Coronary artery (tissue), 2 donors: ENCODE measurements around the gene ATP6V1G3.

Experiments
- DNase-seq: peaks from one replicate; pipeline ENCODE4 v3.0.0-alpha.2; 2017; ENCODE audit warnings: low spot score
- H3K27ac ChIP-seq, 2 donors: fragments of 200-600 bp; sonication (generic); one replicate each; pipeline ENCODE4 v1.5.1; 2016 to 2019
- H3K4me3 ChIP-seq: fragments of 200-600 bp; sonication (generic); 2 replicates; pipeline ENCODE4 v1.5.1; 2016; ENCODE audit warnings: mild to moderate bottlenecking, moderate library complexity
- CTCF ChIP-seq: fragments of 200-600 bp; sonication (generic); IDR thresholded peaks from one replicate; pipeline ENCODE4 v1.5.1; 2019; ENCODE audit warnings: antibody characterized with exemption

ATP6V1G3 gene

GRCh38 chr1:198574325-198574724 lies 33.8 kb upstream of the ATP6V1G3 start:
- TF ChIP-seq CTCF, result no peak

GRCh38 chr1:198564716-198565115 lies 24.2 kb upstream of the ATP6V1G3 start:
- TF ChIP-seq CTCF, result no peak
- DNase-seq, result no peak
- Histone ChIP-seq H3K4me3 (no peak overlapping the region), H3K27ac (no peak overlapping the region)

More at GRCh38 chr1:198574325-198574724, 33.8 kb upstream of the ATP6V1G3 start:
- Histone ChIP-seq H3K4me3 (no peak overlapping the region), H3K27ac (no peak overlapping the region)
- no peak for DNase-seq

- H3K4me3 ChIP-seq, result no peak overlapping the region
- DNase-seq, result no peak
- H3K27ac ChIP-seq, result no peak overlapping the region
- no peak for TF ChIP-seq CTCF
Observed at GRCh38 chr1:198564157-198564556, 23.7 kb upstream of the ATP6V1G3 start.

- Histone ChIP-seq H3K27ac (no peak overlapping the region), H3K4me3 (no peak overlapping the region)
- no peak for DNase-seq
- TF ChIP-seq CTCF, result no peak
Observed at GRCh38 chr1:198563583-198563982, 23.1 kb upstream of the ATP6V1G3 start.

GRCh38 chr1:198560161-198560560 lies 19.7 kb upstream of the ATP6V1G3 start:
- Histone ChIP-seq H3K27ac (no peak overlapping the region), H3K4me3 (no peak overlapping the region)
- no peak for DNase-seq
- TF ChIP-seq CTCF, result no peak

GRCh38 chr1:198559362-198559761 lies 18.9 kb upstream of the ATP6V1G3 start:
- DNase-seq, result no peak

More at GRCh38 chr1:198559362-198559761, 18.9 kb upstream of the ATP6V1G3 start:
- Histone ChIP-seq H3K4me3 (no peak overlapping the region), H3K27ac (no peak overlapping the region)
- no peak for TF ChIP-seq CTCF
